Measurements from ENCODE around the gene CILP. TPM values are rescaled to one million over a fixed set of nuclear protein-coding genes. Genes with fewer than 3 reads are reported as not detected.
"Not testable (repeated sequence)": the region's sequence is repeated elsewhere in the genome, so short reads cannot be mapped to it uniquely, and the experiment has no call there.

Gene CILP
- total RNA-seq, 4 donors from 2014 or later, result 14.4 to 26.9 (median 17.8) TPM

GRCh38 chr15:65182538-65182937, 28.7 kb downstream of the CILP start:
- H3K36me3 ChIP-seq, result peaks cover 0 to 24% (median 0%) of the 10 kb centered on the region in 3 donors
- no peaks in the 10 kb centered on the region for H3K27me3 ChIP-seq
- peak overlapping the region in 1 of 4 donors; percentile 8 for H3K27ac ChIP-seq
- H3K4me3 ChIP-seq, result peak overlapping the region in 1 of 4 donors; percentile 3
- no peak for DNase-seq
- H3K4me1 ChIP-seq, result peaks cover 0 to 15% (median 0%) of the 10 kb centered on the region in 4 donors
- no peaks in the 10 kb centered on the region for H3K9me3 ChIP-seq
- no peak for TF ChIP-seq CTCF (IDR thresholded peaks at IDR 0.05)
- no peak for TF ChIP-seq POLR2A (IDR thresholded peaks at IDR 0.05)

- DNase-seq, H3K27ac ChIP-seq, H3K27me3 ChIP-seq, H3K4me3 ChIP-seq, H3K9me3 ChIP-seq: not testable (repeated sequence)
- peaks cover 0 to 15% (median 0%) of the 10 kb centered on the region in 4 donors for H3K4me1 ChIP-seq
- H3K36me3 ChIP-seq, result peaks cover 0 to 32% (median 0%) of the 10 kb centered on the region in 3 donors
These were observed 29.5 kb downstream of the CILP start for GRCh38 chr15:65181582-65182353.

GRCh38 chr15:65180167-65180566, 31.1 kb downstream of the CILP start:
- H3K27ac ChIP-seq, result no peak overlapping the region
- DNase-seq, result no peak
- peaks cover 0 to 15% (median 0%) of the 10 kb centered on the region in 4 donors for H3K4me1 ChIP-seq
- H3K36me3 ChIP-seq, result peaks cover 0 to 48% (median 0%) of the 10 kb centered on the region in 3 donors
- no peaks in the 10 kb centered on the region for H3K27me3 ChIP-seq
- H3K9me3 ChIP-seq, result no peaks in the 10 kb centered on the region
- no peak overlapping the region for H3K4me3 ChIP-seq
- TF ChIP-seq POLR2A (IDR thresholded peaks at IDR 0.05), result no peak
- no peak for TF ChIP-seq CTCF (IDR thresholded peaks at IDR 0.05)

GRCh38 chr15:65177901-65178300, 33.4 kb downstream of the CILP start:
- no peak for TF ChIP-seq CTCF (IDR thresholded peaks at IDR 0.05)
- no peak for TF ChIP-seq POLR2A (IDR thresholded peaks at IDR 0.05)
- H3K27ac ChIP-seq, result no peak overlapping the region
- H3K9me3 ChIP-seq, result no peaks in the 10 kb centered on the region

GRCh38 chr15:65176056-65176455, 35.2 kb downstream of the CILP start:
- Histone ChIP-seq H3K27me3 (no peaks in the 10 kb centered on the region), H3K4me1 (no peaks in the 10 kb centered on the region), H3K4me3 (no peak overlapping the region), H3K9me3 (no peaks in the 10 kb centered on the region), H3K36me3 (peaks cover 0 to 78% (median 0%) of the 10 kb centered on the region in 3 donors), H3K27ac (no peak overlapping the region)
- DNase-seq, result no peak
- TF ChIP-seq CTCF (IDR thresholded peaks at IDR 0.05), result no peak
- TF ChIP-seq POLR2A (IDR thresholded peaks at IDR 0.05), result no peak

More at GRCh38 chr15:65177901-65178300, 33.4 kb downstream of the CILP start:
- Histone ChIP-seq H3K4me1 (peaks cover 0 to 12% (median 0%) of the 10 kb centered on the region in 4 donors), H3K27me3 (no peaks in the 10 kb centered on the region), H3K4me3 (no peak overlapping the region), H3K36me3 (peaks cover 0 to 63% (median 0%) of the 10 kb centered on the region in 3 donors)
- peak in 1 of 3 donors; percentile 64 for DNase-seq

- peaks cover 0 to 84% (median 0%) of the 10 kb centered on the region in 3 donors for H3K36me3 ChIP-seq
- no peak for TF ChIP-seq POLR2A (IDR thresholded peaks at IDR 0.05)
- TF ChIP-seq CTCF (IDR thresholded peaks at IDR 0.05), result no peak
- H3K9me3 ChIP-seq, result no peaks in the 10 kb centered on the region
- no peak overlapping the region for H3K4me3 ChIP-seq
- H3K4me1 ChIP-seq, result no peaks in the 10 kb centered on the region
- no peaks in the 10 kb centered on the region for H3K27me3 ChIP-seq
- H3K27ac ChIP-seq, result no peak overlapping the region
- no peak for DNase-seq
These were observed 35.8 kb downstream of the CILP start for GRCh38 chr15:65175511-65175910.

All from Peyer's patch (tissue), 4 donors.